Left renal pelvis (tissue), 4 donors: ENCODE measurements around the gene AP1S2. TPM values are rescaled to one million over a fixed set of nuclear protein-coding genes. Genes with fewer than 3 reads are reported as not detected.
A peak's percentile ranks its signal among the peaks of the same experiment; 100 is the strongest.
"Not testable (repeated sequence)": the region's sequence is repeated elsewhere in the genome, so short reads cannot be mapped to it uniquely, and the experiment has no call there.

Source experiments
- DNase-seq, 4 donors: peaks; one replicate each; pipeline ENCODE4 v3.0.0-alpha.2; 2013; ENCODE audit warnings: low read depth in 4 of 4, low spot score in 3 of 4
- polyA plus RNA-seq, 4 donors: library from polyadenylated mRNA; unstranded; fragments of 120-200 nt; gene quantifications; one replicate each; pipeline ENCODE4 v1.2.1, GENCODE V29; 2013; ENCODE audit not compliant: insufficient read length in 4 of 4

AP1S2 gene
- 10 to 100 TPM; 38.3 to 72.8 (median 51.4) TPM for polyA plus RNA-seq

DNA sequence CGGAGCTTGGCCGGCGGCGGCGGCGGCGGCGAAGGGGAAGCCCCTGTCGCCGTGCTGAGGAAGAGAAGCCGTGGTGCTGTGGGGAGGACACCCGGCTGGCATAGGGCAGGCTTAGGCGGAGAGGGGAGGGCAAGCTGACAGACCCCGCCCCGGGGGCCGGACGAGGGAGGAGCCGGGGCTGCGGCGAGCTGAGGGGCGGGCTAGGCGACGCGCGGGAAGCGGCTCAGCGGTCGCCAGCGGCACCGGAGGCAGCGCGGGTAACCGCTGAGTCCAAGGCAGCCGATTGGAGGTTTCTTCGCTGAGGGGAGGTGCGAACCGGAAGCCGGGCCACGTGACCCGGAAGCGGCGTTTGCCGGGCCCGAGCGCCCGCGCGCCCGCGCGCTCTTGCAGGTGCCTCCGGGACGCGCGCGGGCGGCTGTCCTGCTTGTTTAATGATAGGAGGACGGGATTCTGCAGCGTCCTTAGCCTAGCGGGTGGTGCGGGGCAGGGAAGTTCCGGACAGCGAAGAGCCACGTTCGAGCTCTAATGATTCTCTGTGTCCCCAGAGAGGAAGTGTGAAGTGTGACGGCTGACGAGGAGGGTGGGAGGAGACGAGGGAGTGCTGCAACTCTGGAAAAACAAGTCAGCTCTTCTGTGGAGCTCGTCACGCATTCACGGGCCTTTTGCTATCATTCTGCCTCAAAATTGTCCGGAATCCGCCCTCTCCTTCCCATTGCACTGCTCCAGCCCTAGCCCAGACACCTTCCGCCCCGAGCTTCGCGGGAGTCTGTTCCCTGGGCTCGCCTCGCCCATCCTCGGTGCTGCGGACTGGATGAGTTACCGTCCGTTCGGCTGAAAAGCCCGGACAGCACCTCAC is at the start of gene AP1S2:
TSS of gene AP1S2 (minus strand) at position 102 of the 856 bp plus-strand sequence. CDS start 2,289 bp downstream, outside the sequence.
- peak; percentile 65 to 77 (median 74) for DNase-seq

DNA sequence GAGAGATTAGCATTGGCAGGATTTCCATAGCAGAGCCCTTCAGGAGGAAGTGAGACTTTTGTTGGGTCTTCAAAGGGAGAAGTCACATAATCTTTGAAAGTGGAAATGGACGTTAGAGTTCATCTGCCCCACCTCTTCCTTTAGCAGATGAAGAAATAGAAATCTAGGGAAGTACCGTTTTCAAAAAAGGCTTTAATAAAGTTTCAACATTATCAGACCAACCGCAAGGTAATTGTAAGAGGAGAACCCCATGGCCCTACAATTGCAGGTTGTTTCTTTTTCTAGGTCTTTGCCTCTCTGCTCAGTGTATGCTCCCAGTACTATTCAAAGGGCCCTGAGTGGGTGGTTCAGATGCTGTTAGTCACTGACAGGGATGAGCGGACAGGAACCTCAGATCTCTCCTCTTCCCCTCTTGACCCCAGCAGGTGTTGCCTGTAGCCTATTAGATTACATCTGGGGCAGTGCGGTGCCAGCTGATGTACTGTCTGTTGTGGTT is 48.6 kb upstream of the AP1S2 start:
- no peak for DNase-seq

GRCh38 chrX:15895334-15895733 is 40.7 kb upstream of the AP1S2 start:
- no peak for DNase-seq

- no peak for DNase-seq
Observed at GRCh38 chrX:15894724-15895123, 40.1 kb upstream of the AP1S2 start.

- no peak for DNase-seq
Observed at GRCh38 chrX:15890463-15890862, 35.9 kb upstream of the AP1S2 start.

DNA sequence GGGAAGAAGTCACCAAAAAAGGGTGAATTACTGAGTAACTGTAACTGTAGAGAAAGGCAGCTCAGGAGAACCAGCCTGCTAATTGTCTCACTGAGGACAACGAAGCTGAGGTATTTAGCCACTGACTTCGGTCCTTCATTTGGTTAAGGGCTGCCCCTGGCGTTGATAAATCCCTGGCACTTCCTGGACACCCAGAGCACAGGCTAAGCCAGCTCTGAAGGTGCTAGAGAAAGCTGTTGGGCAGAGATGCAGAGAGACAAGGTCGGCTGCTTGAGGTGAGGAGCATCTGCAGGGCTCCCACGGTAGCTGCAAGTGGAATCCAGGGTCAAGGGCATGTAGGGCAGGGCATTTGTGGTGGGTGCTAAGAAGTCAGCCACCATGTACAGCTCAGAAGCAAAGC is 33.4 kb upstream of the AP1S2 start:
- DNase-seq = no peak

DNA sequence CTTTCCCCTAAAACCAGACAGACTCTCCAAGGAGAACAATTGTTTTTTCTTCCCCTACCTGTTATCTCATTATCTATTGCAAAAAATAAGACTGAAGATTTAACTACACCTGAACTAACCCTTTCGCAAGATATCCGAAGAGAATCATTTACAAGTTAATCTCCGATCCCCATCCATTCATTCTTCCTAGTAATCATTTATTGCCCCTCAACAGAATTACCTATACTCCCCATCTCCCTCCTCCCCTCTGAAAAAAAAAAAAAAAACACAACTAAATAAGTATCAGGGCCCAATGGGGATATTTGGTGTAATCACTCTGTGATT is 28.9 kb upstream of the AP1S2 start:
- DNase-seq = no peak

DNA sequence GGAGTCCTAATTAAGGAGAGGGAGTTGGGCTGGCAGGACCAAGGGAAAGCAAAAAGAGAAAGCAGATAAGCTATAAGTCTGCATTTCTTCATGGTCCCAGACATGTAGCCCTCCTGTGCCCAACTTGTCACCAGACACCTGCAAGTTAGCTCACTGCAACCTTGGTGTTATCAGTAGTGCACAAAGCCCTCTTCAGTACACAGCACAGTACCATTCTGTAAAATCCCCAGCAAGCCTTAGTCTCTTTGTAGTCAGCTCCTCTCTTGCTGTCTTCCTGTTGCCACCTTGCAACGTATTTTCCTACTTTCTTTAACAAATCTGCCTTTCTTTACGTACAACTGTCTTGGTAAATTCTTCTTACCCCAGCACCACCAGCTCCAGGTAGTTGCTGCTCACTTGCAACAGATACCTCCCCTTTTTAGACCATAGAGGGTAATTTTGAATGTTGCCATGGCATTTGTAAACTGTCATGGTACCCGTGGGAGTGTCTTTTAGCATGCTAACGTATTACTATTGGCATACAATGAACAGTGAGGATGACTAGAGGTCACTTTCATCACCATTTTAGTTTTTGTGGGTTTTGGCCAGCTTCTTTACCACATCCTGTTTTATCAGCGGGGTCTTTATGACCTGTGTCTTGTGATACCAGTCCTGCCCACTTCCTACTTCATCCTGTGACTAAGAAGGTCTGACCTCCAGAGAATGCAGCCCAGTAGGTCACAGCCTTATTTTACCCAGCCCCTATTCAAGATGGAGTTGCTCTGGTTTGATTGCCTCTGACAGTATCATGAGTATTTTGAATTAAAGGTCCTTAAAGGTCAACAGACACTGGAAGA is 28.3 kb upstream of the AP1S2 start:
- no peak for DNase-seq

GRCh38 chrX:15881381-15881897 is 26.8 kb upstream of the AP1S2 start:
- no peak for DNase-seq

- not testable (repeated sequence) for DNase-seq
Observed at GRCh38 chrX:15877914-15878313, 23.3 kb upstream of the AP1S2 start.

GRCh38 chrX:15877380-15877779 is 22.8 kb upstream of the AP1S2 start:
- DNase-seq = no peak

DNA sequence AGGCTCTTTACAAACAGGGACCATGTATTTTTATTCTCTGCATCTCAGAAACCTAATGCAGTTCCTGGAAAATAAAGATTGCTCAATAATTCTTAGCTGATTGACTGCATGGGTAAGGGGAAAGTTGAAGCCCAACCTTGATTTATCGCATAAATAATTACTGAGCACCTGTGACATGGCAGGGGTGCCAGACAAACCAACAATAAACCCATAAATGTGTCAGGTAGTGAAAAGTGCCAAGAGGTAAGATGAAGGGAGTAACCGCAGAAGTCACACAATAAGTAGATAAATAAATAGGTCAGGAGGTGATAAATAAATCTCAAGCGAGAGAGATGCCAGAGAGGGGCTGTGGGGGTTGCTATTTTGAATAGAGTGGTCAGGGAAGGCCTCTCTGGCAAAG is 20.1 kb upstream of the AP1S2 start:
- DNase-seq = no peak

DNA sequence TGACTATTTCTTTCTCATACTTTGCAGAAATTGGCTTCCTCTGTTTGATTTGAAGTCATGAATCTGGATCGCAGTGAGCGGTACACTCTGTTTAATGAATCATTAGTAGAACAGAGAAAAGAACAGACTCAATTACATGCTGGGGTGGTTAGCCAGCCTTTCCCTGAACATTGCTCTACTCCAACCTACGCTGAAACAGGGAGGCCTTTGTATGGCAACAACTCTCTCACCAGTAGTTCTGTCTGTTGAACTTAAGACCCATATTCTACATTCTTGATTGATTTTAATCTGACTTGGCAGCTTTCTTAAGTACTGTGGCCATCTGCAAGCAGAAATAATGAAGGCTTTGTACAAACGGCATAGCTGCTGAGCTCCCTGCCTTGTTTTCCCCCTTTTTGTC is 19.0 kb upstream of the AP1S2 start:
- DNase-seq = no peak

- DNase-seq = no peak
Observed at GRCh38 chrX:15870310-15870709, 15.7 kb upstream of the AP1S2 start.

GRCh38 chrX:15869695-15870094 is 15.1 kb upstream of the AP1S2 start:
- no peak for DNase-seq

- DNase-seq = no peak
Observed at GRCh38 chrX:15866147-15866546, 11.5 kb upstream of the AP1S2 start.

DNA sequence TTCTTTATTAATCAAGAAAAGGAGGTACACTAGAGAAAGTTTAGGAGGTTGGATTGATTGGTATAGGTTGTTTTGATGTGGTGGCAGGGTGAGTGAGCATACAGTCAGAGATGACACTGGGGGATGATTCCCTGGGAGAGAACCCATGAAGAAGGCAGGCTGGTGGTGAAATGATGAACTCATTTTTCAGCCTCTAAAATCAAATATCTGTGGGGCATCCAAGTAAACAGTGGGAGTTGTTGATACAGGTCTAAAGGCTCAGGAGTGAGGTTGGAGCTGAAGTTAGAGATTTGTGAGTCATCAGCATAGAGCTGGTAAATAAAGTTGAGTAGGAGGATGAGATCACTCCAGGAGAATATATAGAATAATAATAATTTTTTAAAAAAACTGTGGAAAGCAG is 10.0 kb upstream of the AP1S2 start:
- DNase-seq = no peak

GRCh38 chrX:15864023-15864422 is 9.4 kb upstream of the AP1S2 start:
- DNase-seq = no peak

DNA sequence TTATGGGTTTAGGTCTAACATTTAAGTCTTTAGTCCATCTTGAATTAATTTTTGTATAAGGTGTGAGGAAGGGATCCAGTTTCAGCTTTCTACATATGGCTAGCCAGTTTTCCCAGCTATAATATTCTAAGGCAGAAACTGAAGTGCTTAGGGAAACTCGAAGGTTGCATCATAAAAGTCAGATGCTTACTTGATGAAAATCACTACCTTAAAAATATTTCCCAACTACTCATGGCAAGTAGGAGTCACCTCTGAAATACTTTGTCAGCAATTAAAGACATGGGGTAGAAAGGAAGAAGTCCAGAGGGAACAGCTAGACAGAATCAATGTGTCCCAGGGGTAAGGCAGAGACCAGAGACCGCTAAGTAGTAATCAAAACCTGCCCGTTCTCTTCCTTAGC is 6.3 kb upstream of the AP1S2 start:
- no peak for DNase-seq

- DNase-seq = no peak
Observed at GRCh38 chrX:15858051-15858450, 3.4 kb upstream of the AP1S2 start.

GRCh38 chrX:15856636-15857035 is 2.0 kb upstream of the AP1S2 start:
- no peak for DNase-seq

DNA sequence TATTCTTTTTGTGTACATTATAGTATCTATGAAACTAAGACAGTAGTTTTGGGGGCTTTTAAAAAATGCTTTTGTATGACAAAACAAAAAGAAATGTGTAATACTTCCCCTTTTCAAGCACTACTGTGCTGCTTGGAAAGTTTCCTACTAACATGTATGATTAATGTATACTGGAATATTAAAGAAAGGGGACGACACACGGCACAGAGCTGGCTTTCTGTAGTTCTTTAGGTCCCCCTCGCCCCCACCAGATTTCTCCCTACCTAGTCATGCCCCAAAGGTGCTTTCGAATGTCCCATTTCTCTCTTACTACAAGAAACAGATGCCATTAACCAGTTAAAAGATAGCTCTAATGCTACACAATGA is 1.6 kb upstream of the AP1S2 start:
- no peak for DNase-seq
